Measurements from ENCODE around the gene TMX2. TPM values are rescaled to one million over a fixed set of nuclear protein-coding genes. Genes with fewer than 3 reads are reported as not detected.

The TMX2 gene
- polyA plus RNA-seq, 1 donor: 123 TPM

Other genes starting within 250 kb of the TMX2 start
- gene SLC43A1, start 196.9 kb upstream of the TMX2 start, polyA plus RNA-seq (ENCODE audit: insufficient read length): 7.2 TPM
- gene TIMM10, start 181.8 kb upstream of the TMX2 start, polyA plus RNA-seq (ENCODE audit: insufficient read length): 32.4 TPM
- gene SMTNL1, start 175.0 kb upstream of the TMX2 start, polyA plus RNA-seq (ENCODE audit: insufficient read length): 0.47 TPM
- gene UBE2L6, start 144.9 kb upstream of the TMX2 start, polyA plus RNA-seq (ENCODE audit: insufficient read length): 31.2 TPM
- 137 TPM for gene SERPING1, start 114.9 kb upstream of the TMX2 start, polyA plus RNA-seq (ENCODE audit: insufficient read length)
- 5.1 TPM for gene YPEL4, start 62.7 kb upstream of the TMX2 start, polyA plus RNA-seq (ENCODE audit: insufficient read length)
- 15.6 TPM for gene CLP1, start 54.8 kb upstream of the TMX2 start, polyA plus RNA-seq (ENCODE audit: insufficient read length)
- gene ZDHHC5, start 44.5 kb upstream of the TMX2 start, polyA plus RNA-seq (ENCODE audit: insufficient read length): 48.5 TPM
- gene MED19, start 378 bp upstream of the TMX2 start, polyA plus RNA-seq (ENCODE audit: insufficient read length): 18.2 TPM
- gene SELENOH, start 28.9 kb downstream of the TMX2 start, polyA plus RNA-seq (ENCODE audit: insufficient read length): 97.0 TPM
- gene BTBD18, start 39.2 kb downstream of the TMX2 start, polyA plus RNA-seq (ENCODE audit: insufficient read length): 0.70 TPM
- gene CTNND1, start 49.2 kb downstream of the TMX2 start, polyA plus RNA-seq (ENCODE audit: insufficient read length): 239 TPM